ENCODE results near the gene TSPAN31.

The TSPAN31 gene

GRCh38 chr12:57781801-57782200 is 37.0 kb downstream of the TSPAN31 start:
- Histone ChIP-seq H3K36me3 (ENCODE audit: insufficient read depth, low read length) (peaks cover 8% of the 10 kb centered on the region), H3K4me1 (ENCODE audit: insufficient read depth, low read length) (no peaks in the 10 kb centered on the region), H3K9me3 (ENCODE audit: control insufficient read depth, insufficient read depth, low read length) (no peaks in the 10 kb centered on the region), H3K9ac (ENCODE audit: low read depth, low read length) (no peak overlapping the region)

GRCh38 chr12:57782243-57782607 is 37.4 kb downstream of the TSPAN31 start:
- Histone ChIP-seq H3K9ac (ENCODE audit: low read depth, low read length) (no peak overlapping the region), H3K9me3 (ENCODE audit: control insufficient read depth, insufficient read depth, low read length) (no peaks in the 10 kb centered on the region), H3K4me1 (ENCODE audit: insufficient read depth, low read length) (no peaks in the 10 kb centered on the region), H3K36me3 (ENCODE audit: insufficient read depth, low read length) (peaks cover 11% of the 10 kb centered on the region)

GRCh38 chr12:57782608-57783465 is 38.0 kb downstream of the TSPAN31 start, which contains the start of gene TSFM:
Gene TSFM (plus strand): TSS chr12:57782787. CDS start chr12:57782802, 15 bp downstream.
- H3K4me1 ChIP-seq (ENCODE audit: insufficient read depth, low read length), result no peaks in the 10 kb centered on the region
- no peaks in the 10 kb centered on the region for H3K9me3 ChIP-seq (ENCODE audit: control insufficient read depth, insufficient read depth, low read length)
- peak within 1 kb of the TSS; percentile 67 for H3K9ac ChIP-seq (ENCODE audit: low read depth, low read length)
- H3K36me3 ChIP-seq (ENCODE audit: insufficient read depth, low read length), result peaks cover 11% of the 10 kb centered on the region

- Histone ChIP-seq H3K36me3 (ENCODE audit: insufficient read depth, low read length) (peaks cover 11% of the 10 kb centered on the region), H3K9me3 (ENCODE audit: control insufficient read depth, insufficient read depth, low read length) (no peaks in the 10 kb centered on the region), H3K9ac (ENCODE audit: low read depth, low read length) (peak overlapping the region; percentile 67), H3K4me1 (ENCODE audit: insufficient read depth, low read length) (no peaks in the 10 kb centered on the region)
Measured at GRCh38 chr12:57783466-57783801, 38.6 kb downstream of the TSPAN31 start.

GRCh38 chr12:57783861-57784260 is 39.0 kb downstream of the TSPAN31 start:
- H3K36me3 ChIP-seq (ENCODE audit: insufficient read depth, low read length), result peaks cover 11% of the 10 kb centered on the region

GRCh38 chr12:57793920-57794319 is 49.1 kb downstream of the TSPAN31 start:
- H3K9me3 ChIP-seq (ENCODE audit: control insufficient read depth, insufficient read depth, low read length), result no peaks in the 10 kb centered on the region
- no peak overlapping the region for H3K9ac ChIP-seq (ENCODE audit: low read depth, low read length)
- H3K4me1 ChIP-seq (ENCODE audit: insufficient read depth, low read length), result no peaks in the 10 kb centered on the region
- peaks cover 3% of the 10 kb centered on the region; the same call in 1 of the 2 replicates for H3K36me3 ChIP-seq (ENCODE audit: insufficient read depth, low read length)

More at GRCh38 chr12:57783861-57784260, 39.0 kb downstream of the TSPAN31 start:
- Histone ChIP-seq H3K4me1 (ENCODE audit: insufficient read depth, low read length) (no peaks in the 10 kb centered on the region), H3K9me3 (ENCODE audit: control insufficient read depth, insufficient read depth, low read length) (no peaks in the 10 kb centered on the region), H3K9ac (ENCODE audit: low read depth, low read length) (no peak overlapping the region)

- no peak overlapping the region for H3K9ac ChIP-seq (ENCODE audit: low read depth, low read length)
- H3K4me1 ChIP-seq (ENCODE audit: insufficient read depth, low read length), result no peaks in the 10 kb centered on the region
- H3K9me3 ChIP-seq (ENCODE audit: control insufficient read depth, insufficient read depth, low read length), result no peaks in the 10 kb centered on the region
- peaks cover 3% of the 10 kb centered on the region; the same call in 1 of the 2 replicates for H3K36me3 ChIP-seq (ENCODE audit: insufficient read depth, low read length)
Measured at GRCh38 chr12:57795354-57795753, 50.5 kb downstream of the TSPAN31 start.

- Histone ChIP-seq H3K36me3 (ENCODE audit: insufficient read depth, low read length) (peaks cover 3% of the 10 kb centered on the region; the same call in 1 of the 2 replicates), H3K9ac (ENCODE audit: low read depth, low read length) (no peak overlapping the region), H3K4me1 (ENCODE audit: insufficient read depth, low read length) (no peaks in the 10 kb centered on the region), H3K9me3 (ENCODE audit: control insufficient read depth, insufficient read depth, low read length) (no peaks in the 10 kb centered on the region)
Measured at GRCh38 chr12:57796996-57797395, 52.2 kb downstream of the TSPAN31 start.

GRCh38 chr12:57797933-57798332 is 53.1 kb downstream of the TSPAN31 start:
- no peaks in the 10 kb centered on the region for H3K9me3 ChIP-seq (ENCODE audit: control insufficient read depth, insufficient read depth, low read length)
- H3K4me1 ChIP-seq (ENCODE audit: insufficient read depth, low read length), result no peaks in the 10 kb centered on the region
- H3K36me3 ChIP-seq (ENCODE audit: insufficient read depth, low read length), result peaks cover 3% of the 10 kb centered on the region; the same call in 1 of the 2 replicates
- no peak overlapping the region for H3K9ac ChIP-seq (ENCODE audit: low read depth, low read length)
